B cell (primary cell): ENCODE data around the gene CCR4. TPM values are rescaled to one million over a fixed set of nuclear protein-coding genes. Genes with fewer than 3 reads are reported as not detected.

Experiments
- ATAC-seq: fragments of 200-7000 bp; cut with Tn5 transposase; one replicate; pipeline ENCODE4 v1.10.0; 2021; ENCODE audit warnings: low read depth, mild to moderate bottlenecking, moderate number of reproducible peaks, moderate library complexity
- CTCF ChIA-PET: fragments of 350-600 bp; sonication (Branson Sonifier 250); formaldehyde crosslinking; loops from one replicate; lab custom pipeline; 2021; ENCODE audit warnings: antibody characterized with exemption, inconsistent platforms; lab: Charles Lee
- POLR2A ChIA-PET: fragments of 350-600 bp; sonication (Branson Sonifier 250); formaldehyde crosslinking; loops from one replicate; lab custom pipeline; 2021; ENCODE audit warnings: antibody characterized with exemption; lab: Charles Lee
- DNase-seq: peaks from one replicate; pipeline ENCODE4 v3.0.0; 2013
- H2AFZ ChIP-seq: 2 replicates; pipeline ENCODE4 v1.6.1; 2012; ENCODE audit warnings: mild to moderate bottlenecking, low read depth, low read length; ENCODE audit not compliant: insufficient read depth, poor library complexity, severe bottlenecking
- H3K27ac ChIP-seq, 2 donors: 1 replicate in 1 of 2; 2 replicates in 1 of 2; pipeline ENCODE4 v1.5.1; 2012 to 2013; ENCODE audit warnings: low read length in 2 of 2, mild to moderate bottlenecking in 2 of 2, moderate library complexity in 1 of 2
- H3K27me3 ChIP-seq, 4 experiments: fragments of 200-600 bp in 1 of 4; sonication (generic) in 1 of 4; replicated peaks in 1 of 4; 1 replicate in 2 of 4; 2 replicates in 2 of 4; pipeline versions ENCODE4 v1.6.1 to v1.7.0; 2013 to 2016; ENCODE audit warnings: low read length in 3 of 4, mild to moderate bottlenecking in 2 of 4, mixed read lengths in 1 of 4, moderate library complexity in 1 of 4; ENCODE audit not compliant: insufficient read depth in 4 of 4, control insufficient read depth in 3 of 4; ENCODE audit errors: control extremely low read depth in 1 of 4
- H3K36me3 ChIP-seq, 2 experiments: replicated peaks in 1 of 2; 1 replicate in 1 of 2; 2 replicates in 1 of 2; pipeline versions ENCODE4 v1.6.1 to v1.7.1; 2013; ENCODE audit warnings: low read length in 1 of 2; ENCODE audit not compliant: insufficient read depth in 2 of 2, control insufficient read depth in 1 of 2; ENCODE audit errors: control extremely low read depth in 1 of 2, extremely low read depth in 1 of 2
- H3K4me1 ChIP-seq, 2 donors: fragments of 200-600 bp in 1 of 2; sonication (generic) in 1 of 2; 1 replicate in 1 of 2; 2 replicates in 1 of 2; pipeline versions ENCODE4 v1.5.1 to v1.6.1; 2013 to 2017; ENCODE audit warnings: low read length in 2 of 2; ENCODE audit not compliant: control insufficient read depth in 2 of 2, insufficient read depth in 2 of 2
- H3K4me2 ChIP-seq: replicated peaks from 2 replicates; pipeline ENCODE3; 2012; ENCODE audit warnings: mild to moderate bottlenecking, low read depth, low read length; ENCODE audit not compliant: poor library complexity, severe bottlenecking
- H3K4me3 ChIP-seq, 5 experiments: fragments of 200-600 bp in 1 of 5; sonication (generic) in 1 of 5; 1 replicate in 3 of 5; 2 replicates in 2 of 5; pipeline versions ENCODE4 v1.5.1 to v1.7.0; 2011 to 2016; ENCODE audit warnings: low read length in 4 of 5, mild to moderate bottlenecking in 4 of 5, low read depth in 2 of 5, control low read depth in 1 of 5, moderate library complexity in 1 of 5; ENCODE audit not compliant: insufficient read depth in 1 of 5; ENCODE audit errors: control extremely low read depth in 1 of 5, extremely low read depth in 1 of 5
- H3K79me2 ChIP-seq: fragments of 200-600 bp; sonication (generic); one replicate; pipeline ENCODE4 v1.6.0; 2016; ENCODE audit warnings: low read length; ENCODE audit not compliant: control insufficient read depth, insufficient read depth
- H3K9ac ChIP-seq: fragments of 200-600 bp; sonication (generic); 2 replicates; pipeline ENCODE4 v1.6.1; 2017; ENCODE audit warnings: mild to moderate bottlenecking, low read length, moderate library complexity
- H3K9me3 ChIP-seq, 3 donors: one replicate each; pipeline versions ENCODE4 v1.6.1 to v1.7.1; 2013; ENCODE audit warnings: low read length in 2 of 3; ENCODE audit not compliant: control insufficient read depth in 2 of 3, insufficient read depth in 1 of 3; ENCODE audit errors: control extremely low read depth in 1 of 3
- H4K20me1 ChIP-seq: 2 replicates; pipeline ENCODE4 v1.6.0; 2012; ENCODE audit warnings: mild to moderate bottlenecking, low read length; ENCODE audit not compliant: insufficient read depth, control insufficient read depth, poor library complexity, severe bottlenecking
- H3K27ac Mint-ChIP-seq: one replicate; pipeline ENCODE4 v1.8.0; 2021; ENCODE audit warnings: mixed read lengths
- H3K27me3 Mint-ChIP-seq: one replicate; pipeline ENCODE4 v1.8.0; 2021; ENCODE audit warnings: mixed read lengths
- H3K4me1 Mint-ChIP-seq: one replicate; pipeline ENCODE4 v1.8.0; 2021; ENCODE audit warnings: mixed read lengths
- H3K4me3 Mint-ChIP-seq: one replicate; pipeline ENCODE4 v1.8.0; 2021; ENCODE audit warnings: mixed read lengths
- H3K9me3 Mint-ChIP-seq: one replicate; pipeline ENCODE4 v1.8.0; 2022; ENCODE audit warnings: mixed read lengths; ENCODE audit not compliant: insufficient read depth
- EZH2 ChIP-seq: IDR thresholded peaks from 2 replicates; pipeline ENCODE4 v1.6.1; 2012; ENCODE audit warnings: borderline replicate concordance, low read depth, mild to moderate bottlenecking, moderate library complexity, low read length; ENCODE audit not compliant: insufficient read depth, poor library complexity, severe bottlenecking
- WGBS: methylation state at CpG from one replicate; pipeline ENCODE4 v1.1.5; 2013; ENCODE audit warnings: missing lambda C conversion rate; ENCODE audit not compliant: insufficient coverage; 5-methylcytosine and 5-hydroxymethylcytosine counted together
- intact Hi-C: fragments of 100-400 bp; cut with micrococcal nuclease; formaldehyde crosslinking; loops from one replicate; pipeline ENCODE4 v1.10.0; 2022
- polyA plus RNA-seq: library from polyadenylated mRNA; depleted of rRNA; stranded (reverse); fragments of >200 nt; gene quantifications from 2 replicates; pipeline ENCODE4 v1.2.3, GENCODE V29; 2012
- total RNA-seq, 2 donors: library from RNA; stranded (reverse); fragments of 120-200 nt in 1 of 2; gene quantifications; 1 replicate in 1 of 2; 2 replicates in 1 of 2; pipeline versions ENCODE4 v1.2.3 to v1.2.4, GENCODE V29; 2013 to 2022
- TF ChIP-seq, protein P1 (sequence below): fragments of 200-600 bp; IDR thresholded peaks from one replicate; pipeline ENCODE4 v1.8.0; 2022; ENCODE audit warnings: antibody characterized with exemption, mild to moderate bottlenecking

Gene CCR4
- total and polyA plus RNA-seq, 2 donors (not counting 1 experiment from before 2014, with no cell fraction given), result 0.04 to 0.12 TPM

DNA sequence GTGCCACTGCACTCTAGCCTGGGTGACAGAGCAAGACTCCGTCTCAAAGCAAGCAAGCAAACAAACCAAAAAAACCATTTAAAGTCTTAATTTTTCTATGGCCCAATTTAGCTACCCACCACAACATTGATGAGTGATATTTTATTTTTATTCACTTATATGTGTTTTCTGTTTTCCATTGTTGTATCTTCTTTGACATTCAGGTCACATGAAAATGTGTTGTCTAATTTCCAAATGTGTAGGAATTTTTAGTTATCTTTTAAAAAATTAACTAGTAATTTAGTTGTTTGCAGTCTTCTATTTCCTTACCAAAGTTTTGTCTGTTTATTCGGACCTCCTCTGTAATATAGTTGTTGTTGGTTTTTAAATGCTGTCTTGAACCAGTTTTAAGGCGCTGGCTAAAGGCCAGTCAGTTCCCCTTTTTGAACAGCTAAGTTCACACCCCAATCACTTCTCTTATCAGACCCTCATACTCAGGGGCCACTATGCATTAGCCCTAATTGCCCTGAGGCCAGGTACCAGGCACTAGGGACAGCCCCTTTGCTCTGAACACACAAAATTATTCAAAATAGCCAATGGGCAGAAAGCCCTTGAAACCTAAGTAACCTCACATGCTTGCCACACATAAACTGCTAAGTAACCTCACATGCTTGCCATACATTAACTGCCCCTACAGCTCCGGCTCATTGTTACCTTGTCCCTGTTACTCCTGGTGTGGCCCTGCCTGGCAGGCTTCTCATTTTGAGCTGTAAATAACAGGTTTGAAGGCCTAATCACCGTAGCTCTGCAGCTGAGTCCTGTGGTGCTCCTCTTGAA is 4.3 kb upstream of the CCR4 start:
- Histone ChIP-seq H3K4me1 (peaks cover 0 to 18% of the 10 kb centered on the region in 2 donors), H2AFZ (no peak overlapping the region), H3K27ac (no peak overlapping the region), H3K9ac (no peak overlapping the region), H3K9me3 (no peaks in the 10 kb centered on the region), H3K4me3 (no peak overlapping the region), H3K27me3 (no peaks in the 10 kb centered on the region), H4K20me1 (no peaks in the 10 kb centered on the region), H3K36me3 (no peaks in the 10 kb centered on the region), H3K4me2 (no peak overlapping the region), H3K79me2 (no peaks in the 10 kb centered on the region)
- WGBS, result 50% methylated on average over 2 of the region's 5 CpGs
- intact Hi-C loops, result loop anchor here (2.0 kb wide), 1 partner anchor 118 kb away; no protein-coding TSS in a partner anchor
- H3K4me3 Mint-ChIP-seq, result no peak overlapping the region
- DNase-seq, result no peak
- no peak overlapping the region for H3K27ac Mint-ChIP-seq
- no peak for ATAC-seq
- peaks cover 13% of the 10 kb centered on the region for H3K4me1 Mint-ChIP-seq
- H3K9me3 Mint-ChIP-seq, result no peaks in the 10 kb centered on the region
- H3K27me3 Mint-ChIP-seq, result no peaks in the 10 kb centered on the region
- TF ChIP-seq, protein P1, sequence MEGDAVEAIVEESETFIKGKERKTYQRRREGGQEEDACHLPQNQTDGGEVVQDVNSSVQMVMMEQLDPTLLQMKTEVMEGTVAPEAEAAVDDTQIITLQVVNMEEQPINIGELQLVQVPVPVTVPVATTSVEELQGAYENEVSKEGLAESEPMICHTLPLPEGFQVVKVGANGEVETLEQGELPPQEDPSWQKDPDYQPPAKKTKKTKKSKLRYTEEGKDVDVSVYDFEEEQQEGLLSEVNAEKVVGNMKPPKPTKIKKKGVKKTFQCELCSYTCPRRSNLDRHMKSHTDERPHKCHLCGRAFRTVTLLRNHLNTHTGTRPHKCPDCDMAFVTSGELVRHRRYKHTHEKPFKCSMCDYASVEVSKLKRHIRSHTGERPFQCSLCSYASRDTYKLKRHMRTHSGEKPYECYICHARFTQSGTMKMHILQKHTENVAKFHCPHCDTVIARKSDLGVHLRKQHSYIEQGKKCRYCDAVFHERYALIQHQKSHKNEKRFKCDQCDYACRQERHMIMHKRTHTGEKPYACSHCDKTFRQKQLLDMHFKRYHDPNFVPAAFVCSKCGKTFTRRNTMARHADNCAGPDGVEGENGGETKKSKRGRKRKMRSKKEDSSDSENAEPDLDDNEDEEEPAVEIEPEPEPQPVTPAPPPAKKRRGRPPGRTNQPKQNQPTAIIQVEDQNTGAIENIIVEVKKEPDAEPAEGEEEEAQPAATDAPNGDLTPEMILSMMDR, result no peak
- no peak for TF ChIP-seq EZH2
- CTCF ChIA-PET, result interaction anchor here (0.7 to 6.6 kb wide), 23 partner anchors 12 to 840 kb away, joined by 3 to 132 read pairs (median 4); partner anchors contain the start of gene CRTAP
- POLR2A ChIA-PET, result interaction anchor here (0.6 kb wide), 1 partner anchor 8 kb away, joined by 8 read pairs; no protein-coding TSS in a partner anchor

DNA sequence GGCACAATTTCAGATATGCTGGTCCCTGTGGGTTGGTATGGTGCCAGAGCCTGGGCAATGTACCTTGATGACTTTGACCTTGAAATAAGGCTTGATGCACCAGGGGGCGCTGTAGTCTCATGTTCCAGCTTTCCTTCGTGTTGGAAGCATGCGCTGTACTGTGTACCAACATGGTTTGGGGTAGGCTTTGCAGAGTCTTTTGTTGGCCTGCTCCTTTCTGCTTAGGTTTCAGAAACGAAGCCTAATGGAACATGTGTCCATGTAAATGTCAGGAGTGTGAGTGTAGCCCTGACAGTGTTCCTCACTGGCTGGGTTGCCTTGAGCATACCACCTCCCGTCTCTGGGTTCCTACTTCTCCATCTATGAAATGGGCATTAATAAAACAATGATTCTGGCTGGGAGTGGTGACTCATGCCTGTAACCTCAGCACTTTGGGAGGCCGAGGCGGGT is 3.6 kb upstream of the CCR4 start:
- Histone ChIP-seq H3K27ac (no peak overlapping the region), H3K4me3 (no peak overlapping the region), H3K9me3 (no peaks in the 10 kb centered on the region), H2AFZ (no peak overlapping the region), H4K20me1 (no peaks in the 10 kb centered on the region), H3K9ac (no peak overlapping the region), H3K36me3 (no peaks in the 10 kb centered on the region), H3K4me2 (no peak overlapping the region), H3K27me3 (no peaks in the 10 kb centered on the region), H3K4me1 (peaks cover 0 to 18% of the 10 kb centered on the region in 2 donors), H3K79me2 (no peaks in the 10 kb centered on the region)
- peaks cover 13% of the 10 kb centered on the region for H3K4me1 Mint-ChIP-seq
- no peak overlapping the region for H3K27ac Mint-ChIP-seq
- WGBS, result 8% methylated on average over 3 of the region's 7 CpGs
- intact Hi-C loops, result loop anchor here (2.0 kb wide), 1 partner anchor 117 kb away; no protein-coding TSS in a partner anchor
- ChIA-PET POLR2A (no interaction called here), CTCF (interaction anchor here (0.7 to 6.6 kb wide), 24 partner anchors 13 to 839 kb away, joined by 3 to 132 read pairs (median 4); partner anchors contain the start of gene CRTAP)
- ATAC-seq (peak; percentile 83), DNase-seq (peak; percentile 88)
- no peak for TF ChIP-seq EZH2
- TF ChIP-seq, protein P1, result peak; percentile 87
- no peaks in the 10 kb centered on the region for H3K9me3 Mint-ChIP-seq
- no peak overlapping the region for H3K4me3 Mint-ChIP-seq
- no peaks in the 10 kb centered on the region for H3K27me3 Mint-ChIP-seq
